NCI-H2107 treated with DMSO at 0.1 percent for 48 hours (cell line): ENCODE measurements around the gene COPS3.

ENCODE experiments used
- DNase-seq: peaks from one replicate; lab custom pipeline; 2025; ENCODE audit not compliant: unreplicated experiment; lab: John Stamatoyannopoulos, UW

COPS3 gene

GRCh38 chr17:17221329-17221728 is 59.7 kb downstream of the COPS3 start:
- DNase-seq: no peak

- no peak for DNase-seq
These were observed 60.5 kb downstream of the COPS3 start for GRCh38 chr17:17220529-17220928.

GRCh38 chr17:17217995-17218394 is 63.1 kb downstream of the COPS3 start:
- DNase-seq: no peak

GRCh38 chr17:17216776-17217175 is 64.3 kb downstream of the COPS3 start:
- no peak for DNase-seq

GRCh38 chr17:17216236-17216635 is 64.8 kb downstream of the COPS3 start:
- no peak for DNase-seq

GRCh38 chr17:17215575-17215974 is 65.5 kb downstream of the COPS3 start:
- DNase-seq: no peak

- DNase-seq: no peak
These were observed 66.2 kb downstream of the COPS3 start for GRCh38 chr17:17214646-17215436.

GRCh38 chr17:17213775-17214174 is 67.3 kb downstream of the COPS3 start:
- no peak for DNase-seq

GRCh38 chr17:17207998-17208397 is 73.0 kb downstream of the COPS3 start:
- no peak for DNase-seq

GRCh38 chr17:17206913-17207335 is 74.1 kb downstream of the COPS3 start:
- DNase-seq: no peak

- peak; percentile 6 for DNase-seq
These were observed 74.7 kb downstream of the COPS3 start, which contains the start of gene PLD6 for GRCh38 chr17:17206124-17206912. Gene PLD6, minus strand, starts transcription at chr17:17206333. Its CDS starts 47 bp downstream, at chr17:17206286.

- DNase-seq: no peak
These were observed 75.5 kb downstream of the COPS3 start for GRCh38 chr17:17205368-17206123.

GRCh38 chr17:17204635-17205231 is 76.3 kb downstream of the COPS3 start:
- DNase-seq: no peak

GRCh38 chr17:17204041-17204591 is 76.9 kb downstream of the COPS3 start:
- DNase-seq: no peak

- DNase-seq: no peak
These were observed 77.8 kb downstream of the COPS3 start for GRCh38 chr17:17203173-17203730.

- no peak for DNase-seq
These were observed 79.1 kb downstream of the COPS3 start for GRCh38 chr17:17201907-17202306.

- no peak for DNase-seq
These were observed 79.8 kb downstream of the COPS3 start for GRCh38 chr17:17201271-17201670.

- no peak for DNase-seq
These were observed 80.2 kb downstream of the COPS3 start for GRCh38 chr17:17200831-17201230.

GRCh38 chr17:17200311-17200710 is 80.7 kb downstream of the COPS3 start:
- no peak for DNase-seq

- no peak for DNase-seq
These were observed 82.8 kb downstream of the COPS3 start for GRCh38 chr17:17198281-17198680.
